GM12892 (cell line): ENCODE measurements around the gene CAMTA2.

Experiments used
- POLR2A ChIP-seq: IDR thresholded peaks from 2 replicates; pipeline ENCODE4 v1.6.1; 2011; ENCODE audit warnings: low read depth, low read length, control low read depth
- POLR2AphosphoS5 ChIP-seq: IDR thresholded peaks from 2 replicates; pipeline ENCODE4 v1.6.1; 2011; ENCODE audit warnings: low read depth, low read length, control low read depth
- TAF1 ChIP-seq: IDR thresholded peaks from 2 replicates; pipeline ENCODE4 v1.6.1; 2011; ENCODE audit warnings: low read depth, mild to moderate bottlenecking, control low read depth, low read length, borderline replicate concordance

- no peak for TF ChIP-seq POLR2A
- no peak for TF ChIP-seq TAF1
- no peak for TF ChIP-seq POLR2AphosphoS5
These were observed 44.0 kb upstream of the CAMTA2 start for GRCh38 chr17:5031365-5032082.
